Omental fat pad (tissue), 4 donors: ENCODE measurements around the gene CAMK2A. TPM values are rescaled to one million over a fixed set of nuclear protein-coding genes. Genes with fewer than 3 reads are reported as not detected.
A peak's percentile ranks its signal among the peaks of the same experiment; 100 is the strongest.

Experiments
- ATAC-seq: fragments of 150-250 bp; one replicate; pipeline ENCODE4 v1.9.1; 2016; ENCODE audit warnings: mild to moderate bottlenecking, moderate library complexity; ENCODE audit not compliant: low FRiP score
- DNase-seq: peaks from one replicate; pipeline ENCODE4 v3.0.0-alpha.2; 2019; ENCODE audit warnings: low spot score
- CTCF ChIP-seq, 3 donors: fragments of 450-650 bp; IDR thresholded peaks; one replicate each; pipeline ENCODE4 v1.5.1; 2016 to 2017; ENCODE audit warnings: antibody characterized with exemption in 3 of 3, mild to moderate bottlenecking in 3 of 3, moderate library complexity in 2 of 3
- total RNA-seq, 4 donors: library from RNA; depleted of rRNA; stranded (reverse); fragments of >200 nt; gene quantifications; one replicate each; pipeline ENCODE4 v1.1.0, GENCODE V29; 2016

Gene CAMK2A
- total RNA-seq, 4 donors from 2014 or later, result 0.28 to 2.9 TPM; not detected in 2

GRCh38 chr5:150184006-150184405 lies 105.6 kb downstream of the CAMK2A start:
- ATAC-seq (no peak), DNase-seq (no peak)
- TF ChIP-seq CTCF (IDR thresholded peaks at IDR 0.05), result no peak

- ATAC-seq, result no peak
- no peak for TF ChIP-seq CTCF (IDR thresholded peaks at IDR 0.05)
- DNase-seq, result no peak
Measured at GRCh38 chr5:150183436-150183835, 106.1 kb downstream of the CAMK2A start.

GRCh38 chr5:150182774-150183173 lies 106.8 kb downstream of the CAMK2A start:
- ATAC-seq, result no peak
- no peak for TF ChIP-seq CTCF (IDR thresholded peaks at IDR 0.05)

GRCh38 chr5:150181766-150182545 lies 107.6 kb downstream of the CAMK2A start:
- DNase-seq (no peak), ATAC-seq (no peak)
- TF ChIP-seq CTCF (IDR thresholded peaks at IDR 0.05), result no peak

More at GRCh38 chr5:150182774-150183173, 106.8 kb downstream of the CAMK2A start:
- no peak for DNase-seq

GRCh38 chr5:150181027-150181426 lies 108.5 kb downstream of the CAMK2A start:
- no peak for TF ChIP-seq CTCF (IDR thresholded peaks at IDR 0.05)
- ATAC-seq (no peak), DNase-seq (no peak)

- DNase-seq (no peak), ATAC-seq (peak; percentile 27)
- no peak for TF ChIP-seq CTCF (IDR thresholded peaks at IDR 0.05)
Measured at GRCh38 chr5:150180241-150181026, 109.1 kb downstream of the CAMK2A start.
